HepG2 (cell line): Measurements from ENCODE around the gene FAT1.

Experiments
- CHD2 ChIP-seq: IDR thresholded peaks from 2 replicates; pipeline ENCODE4 v1.6.1; 2011; ENCODE audit warnings: low read depth, low read length, improper control_type of control experiment
- GLI4 ChIP-seq: sonication (generic); formaldehyde crosslinking; IDR thresholded peaks from 2 replicates; pipeline ENCODE4 v1.5.1; 2020; ENCODE audit warnings: missing genetic modification reagents, mild to moderate bottlenecking, moderate library complexity, borderline replicate concordance
- NCOA5 ChIP-seq: sonication (generic); formaldehyde crosslinking; IDR thresholded peaks from 2 replicates; pipeline ENCODE4 v1.4.0; 2020; ENCODE audit warnings: missing genetic modification reagents
- NR3C1 ChIP-seq: sonication (generic); formaldehyde crosslinking; IDR thresholded peaks from 2 replicates; pipeline ENCODE4 v1.4.0; 2020; ENCODE audit warnings: missing genetic modification reagents
- POLR2A ChIP-seq, 2 experiments: IDR thresholded peaks; 2 replicates each; pipeline ENCODE4 v1.6.1; 2011; ENCODE audit warnings: low read depth in 2 of 2, low read length in 2 of 2, mild to moderate bottlenecking in 1 of 2, moderate library complexity in 1 of 2; ENCODE audit not compliant: insufficient read depth in 1 of 2
- POLR2AphosphoS5 ChIP-seq: IDR thresholded peaks from 2 replicates; pipeline ENCODE4 v1.6.1; 2012; ENCODE audit warnings: low read depth, low read length
- ZBTB8A ChIP-seq: sonication (generic); formaldehyde crosslinking; IDR thresholded peaks from 2 replicates; pipeline ENCODE4 v1.4.0; 2020; ENCODE audit warnings: mild to moderate bottlenecking, low read depth, missing genetic modification reagents, borderline replicate concordance
- ZFP36 ChIP-seq: fragments of 150-350 bp; IDR thresholded peaks from 2 replicates; pipeline ENCODE4 v1.6.1; 2018; ENCODE audit warnings: borderline replicate concordance, low read length, low read depth; ENCODE audit not compliant: partially characterized antibody
- ZNF274 ChIP-seq: sonication (generic); formaldehyde crosslinking; IDR thresholded peaks from 2 replicates; pipeline ENCODE4 v1.5.1; 2020; ENCODE audit warnings: mild to moderate bottlenecking, missing genetic modification reagents
- ZNF496 ChIP-seq: sonication (generic); formaldehyde crosslinking; IDR thresholded peaks from 2 replicates; pipeline ENCODE4 v1.8.1; 2023; ENCODE audit warnings: mild to moderate bottlenecking, moderate library complexity, missing genetic modification reagents; ENCODE audit not compliant: insufficient replicate concordance
- ZNF577 ChIP-seq: sonication (generic); formaldehyde crosslinking; IDR thresholded peaks from 2 replicates; pipeline ENCODE4 v1.4.0; 2020; ENCODE audit warnings: mild to moderate bottlenecking, low read depth, missing genetic modification reagents, borderline replicate concordance

- no peak for TF ChIP-seq ZNF496 (CRISPR knock-in tag)
- TF ChIP-seq ZBTB8A (CRISPR knock-in tag), result no peak
- no peak for TF ChIP-seq NCOA5
- TF ChIP-seq ZFP36, result no peak
- TF ChIP-seq POLR2AphosphoS5, result no peak
- no peak for TF ChIP-seq GLI4 (CRISPR knock-in tag)
- no peak for TF ChIP-seq CHD2
- no peak for TF ChIP-seq ZNF577 (CRISPR knock-in tag)
- TF ChIP-seq ZNF274 (CRISPR knock-in tag), result no peak
- TF ChIP-seq POLR2A (IDR thresholded peaks at IDR 0.05; ENCODE audit: insufficient read depth in 1 of 2, low read depth in 2 of 2, low read length in 2 of 2), result no peak
- no peak for TF ChIP-seq NR3C1 (CRISPR knock-in tag)
Observed at GRCh38 chr4:186669159-186669731, 54.4 kb downstream of the FAT1 start.
